Stomach (tissue), 9 donors: ENCODE measurements around the gene FAM90A1. TPM values are rescaled to one million over a fixed set of nuclear protein-coding genes. Genes with fewer than 3 reads are reported as not detected.
"Not testable (repeated sequence)": the region's sequence is repeated elsewhere in the genome, so short reads cannot be mapped to it uniquely, and the experiment has no call there.

ENCODE experiments used
- DNase-seq, 2 donors: peaks; one replicate each; pipeline versions ENCODE4 v3.0.0 to v3.0.0-alpha.2; 2013 to 2019
- H3K27ac ChIP-seq, 5 donors: fragments of 200-600 bp in 4 of 5; sonication (generic) in 4 of 5; one replicate each; pipeline ENCODE4 v1.5.1; 2013 to 2019; ENCODE audit warnings: mild to moderate bottlenecking in 1 of 5, moderate library complexity in 1 of 5
- H3K27me3 ChIP-seq, 3 donors: fragments of 200-600 bp; sonication (generic); one replicate each; pipeline ENCODE4 v1.5.1; 2017 to 2019; ENCODE audit warnings: mixed run types in 1 of 3
- H3K36me3 ChIP-seq, 4 donors: fragments of 200-600 bp; sonication (generic); 1 replicate in 3 of 4; 2 replicates in 1 of 4; pipeline ENCODE4 v1.5.1; 2016 to 2019
- H3K4me1 ChIP-seq, 4 donors: fragments of 200-600 bp; sonication (generic); one replicate each; pipeline ENCODE4 v1.5.1; 2016 to 2019
- H3K4me3 ChIP-seq, 4 donors: fragments of 200-600 bp; sonication (generic) in 3 of 4; one replicate each; pipeline ENCODE4 v1.5.1; 2016 to 2019; ENCODE audit warnings: mild to moderate bottlenecking in 1 of 4
- H3K9me3 ChIP-seq, 4 donors: fragments of 200-600 bp; sonication (generic); one replicate each; pipeline ENCODE4 v1.5.1; 2016 to 2019
- WGBS, 5 donors: extraction: QIAGEN DNeasy Blood & Tissue Kit in 3 of 5; methylation state at CpG; one replicate each; pipeline versions ENCODE4 v1.1.5 to v1.1.7; 2013 to 2018; 5-methylcytosine and 5-hydroxymethylcytosine counted together
- intact Hi-C: fragments of 100-400 bp; cut with DNase I; formaldehyde crosslinking; loops from one replicate; pipeline ENCODE4 v1.15.1; 2023; ENCODE audit warnings: low total_unique reads
- polyA plus RNA-seq, 3 donors: library from polyadenylated mRNA; stranded (reverse); fragments of 200-250 nt; gene quantifications; one replicate each; pipeline ENCODE4 v1.2.3, GENCODE V29; 2013
- total RNA-seq, 5 donors: library from RNA; depleted of rRNA; stranded (reverse); fragments of >200 nt; gene quantifications; one replicate each; pipeline versions ENCODE4 v1.1.0 to v1.2.3, GENCODE V29; 2014 to 2016
- donor health status: healthy with polysubstance abuse.
- donor health status: Bipolar disorder and iron deficiency.
- donor health status: healthy.

The FAM90A1 gene
- total and polyA plus RNA-seq, 8 donors: 0.45 to 0.89 TPM; not detected in 6

GRCh38 chr12:8221844-8222243 lies 5.6 kb downstream of the FAM90A1 start:
- H3K27me3 ChIP-seq, H3K4me1 ChIP-seq, DNase-seq, H3K9me3 ChIP-seq, H3K4me3 ChIP-seq, H3K27ac ChIP-seq, H3K36me3 ChIP-seq: not testable (repeated sequence)
- WGBS, 5 donors: 87 to 92% (median 91%) methylated on average over 14 to 21 of the region's 21 CpGs
- intact Hi-C loops: loop anchor here (10.0 kb wide), 1 partner anchor 107 kb away; no protein-coding TSS in a partner anchor

- not testable (repeated sequence) for H3K9me3 ChIP-seq, H3K36me3 ChIP-seq, H3K27me3 ChIP-seq, H3K27ac ChIP-seq, H3K4me3 ChIP-seq, H3K4me1 ChIP-seq
- peak in 1 of 2 donors; percentile 75 for DNase-seq
- WGBS, 5 donors: 81 to 84% (median 84%) methylated on average over 21 of the region's 21 CpGs
- intact Hi-C loops: loop anchor here (10.0 kb wide), 1 partner anchor 107 kb away; no protein-coding TSS in a partner anchor
These were observed 6.0 kb downstream of the FAM90A1 start for GRCh38 chr12:8221375-8221774.

GRCh38 chr12:8218711-8219382 lies 8.6 kb downstream of the FAM90A1 start:
- not testable (repeated sequence) for H3K9me3 ChIP-seq, H3K4me3 ChIP-seq
- WGBS, 5 donors: 73 to 86% (median 82%) methylated on average over 26 of the region's 26 CpGs

GRCh38 chr12:8197685-8198308 lies 29.6 kb downstream of the FAM90A1 start:
- H3K4me3 ChIP-seq, H3K36me3 ChIP-seq, DNase-seq, H3K27me3 ChIP-seq, H3K27ac ChIP-seq, intact Hi-C loops, H3K9me3 ChIP-seq, H3K4me1 ChIP-seq: not testable (repeated sequence)
- 89 to 100% (median 96%) methylated on average over 1 of the region's 1 CpG for WGBS, 5 donors

More at GRCh38 chr12:8218711-8219382, 8.6 kb downstream of the FAM90A1 start:
- intact Hi-C loops, H3K27me3 ChIP-seq, H3K27ac ChIP-seq, DNase-seq, H3K4me1 ChIP-seq, H3K36me3 ChIP-seq: not testable (repeated sequence)

GRCh38 chr12:8188088-8188487 lies 39.3 kb downstream of the FAM90A1 start:
- DNase-seq, H3K36me3 ChIP-seq, H3K27me3 ChIP-seq, H3K9me3 ChIP-seq, intact Hi-C loops, H3K4me3 ChIP-seq, H3K4me1 ChIP-seq, H3K27ac ChIP-seq: not testable (repeated sequence)
- 60 to 76% (median 70%) methylated on average over 2 of the region's 2 CpGs for WGBS, 5 donors

GRCh38 chr12:8184206-8184605 lies 43.2 kb downstream of the FAM90A1 start:
- 96 to 100% (median 96%) methylated on average over 9 to 19 of the region's 28 CpGs; no CpG with 5 or more reads in 2 of the 5 donors for WGBS, 5 donors
- H3K27ac ChIP-seq, intact Hi-C loops, H3K27me3 ChIP-seq, H3K9me3 ChIP-seq, H3K4me1 ChIP-seq, H3K36me3 ChIP-seq, DNase-seq, H3K4me3 ChIP-seq: not testable (repeated sequence)

GRCh38 chr12:8183346-8183745 lies 44.1 kb downstream of the FAM90A1 start:
- H3K9me3 ChIP-seq, H3K4me1 ChIP-seq, H3K27me3 ChIP-seq, H3K4me3 ChIP-seq, intact Hi-C loops, H3K36me3 ChIP-seq, DNase-seq, H3K27ac ChIP-seq: not testable (repeated sequence)
- WGBS, 5 donors: 95 to 99% (median 97%) methylated on average over 17 to 22 of the region's 23 CpGs

DNA sequence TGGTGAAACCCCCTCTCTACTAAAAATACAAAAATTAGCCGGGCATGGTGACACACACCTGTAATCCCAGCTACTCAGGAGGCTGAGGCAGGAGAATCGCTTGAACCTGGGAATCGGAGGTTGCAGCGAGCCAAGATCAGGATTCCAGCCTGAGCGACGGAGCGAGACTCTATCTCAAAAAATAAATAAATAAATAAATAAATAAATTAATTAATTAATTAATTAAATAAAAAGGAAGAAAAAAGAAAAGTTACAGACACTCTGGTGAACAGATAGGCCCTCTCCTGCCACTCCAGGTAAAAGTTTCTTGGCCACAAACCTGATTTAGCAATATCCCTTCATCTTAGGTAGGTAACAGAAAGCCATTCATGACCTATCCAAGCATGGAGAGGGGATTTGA lies 44.5 kb downstream of the FAM90A1 start:
- WGBS, 5 donors: 95 to 99% (median 98%) methylated on average over 7 of the region's 7 CpGs
- intact Hi-C loops, H3K9me3 ChIP-seq, H3K27me3 ChIP-seq, H3K36me3 ChIP-seq, H3K27ac ChIP-seq, DNase-seq, H3K4me3 ChIP-seq, H3K4me1 ChIP-seq: not testable (repeated sequence)

DNA sequence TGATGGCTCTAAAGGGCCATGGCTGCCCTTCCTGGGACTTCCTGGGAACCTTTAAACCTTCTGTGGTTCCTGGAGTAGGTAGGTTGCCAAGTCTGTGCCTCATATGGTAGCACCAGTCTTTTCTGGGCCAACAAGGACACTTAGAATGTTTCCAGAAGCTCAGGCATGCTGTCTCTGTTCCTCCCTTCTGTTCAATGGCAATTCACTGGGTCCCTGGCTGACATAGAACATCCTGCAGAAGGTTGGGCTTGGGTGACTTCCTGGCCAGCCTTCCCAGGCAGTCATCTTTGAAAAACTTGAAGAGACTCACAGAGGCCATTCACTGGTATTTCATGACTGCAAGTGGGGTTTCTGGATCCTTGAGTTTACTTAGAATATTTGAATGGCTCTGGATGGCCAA lies 46.1 kb downstream of the FAM90A1 start:
- H3K27ac ChIP-seq, intact Hi-C loops, H3K36me3 ChIP-seq, H3K9me3 ChIP-seq, H3K27me3 ChIP-seq, H3K4me1 ChIP-seq, H3K4me3 ChIP-seq, DNase-seq: not testable (repeated sequence)
